NB4 (cell line): Measurements from ENCODE around the gene OR10G8.

Experiments used
- CTCF ChIP-seq: IDR thresholded peaks from one replicate; pipeline ENCODE4 v1.5.1; 2012; ENCODE audit warnings: low read depth, low read length
- MYC ChIP-seq: IDR thresholded peaks from 2 replicates; pipeline ENCODE4 v1.6.1; 2011; ENCODE audit warnings: low read depth, low read length

DNA sequence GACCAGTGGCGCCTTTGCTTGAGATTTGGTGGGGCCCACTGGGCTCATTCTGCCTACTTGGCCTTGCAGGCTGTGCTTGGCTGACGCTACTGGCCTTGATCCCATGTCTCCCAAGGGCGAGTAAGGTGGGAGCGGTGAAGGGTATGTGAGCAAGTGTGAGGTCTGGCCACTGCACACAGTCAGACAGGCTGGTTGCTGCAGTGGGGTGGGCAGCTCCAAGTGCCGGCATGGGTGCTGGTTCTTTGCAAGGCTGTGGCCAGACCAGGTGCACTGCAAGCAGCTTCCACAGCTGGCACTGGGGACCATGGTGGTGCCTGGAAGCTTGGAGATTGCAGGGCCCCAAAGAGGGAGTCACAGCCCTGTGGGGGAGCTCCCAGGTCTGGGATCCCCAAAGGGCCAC, 48.0 kb downstream of the OR10G8 start:
- TF ChIP-seq MYC (no peak), CTCF (no peak)
